NCI-H1092 treated with DMSO at 0.1 percent for 48 hours (cell line): ENCODE results near the gene GALNT2.

Experiments used
- DNase-seq: peaks from one replicate; lab custom pipeline; 2025; lab: John Stamatoyannopoulos, UW

Gene GALNT2

DNA sequence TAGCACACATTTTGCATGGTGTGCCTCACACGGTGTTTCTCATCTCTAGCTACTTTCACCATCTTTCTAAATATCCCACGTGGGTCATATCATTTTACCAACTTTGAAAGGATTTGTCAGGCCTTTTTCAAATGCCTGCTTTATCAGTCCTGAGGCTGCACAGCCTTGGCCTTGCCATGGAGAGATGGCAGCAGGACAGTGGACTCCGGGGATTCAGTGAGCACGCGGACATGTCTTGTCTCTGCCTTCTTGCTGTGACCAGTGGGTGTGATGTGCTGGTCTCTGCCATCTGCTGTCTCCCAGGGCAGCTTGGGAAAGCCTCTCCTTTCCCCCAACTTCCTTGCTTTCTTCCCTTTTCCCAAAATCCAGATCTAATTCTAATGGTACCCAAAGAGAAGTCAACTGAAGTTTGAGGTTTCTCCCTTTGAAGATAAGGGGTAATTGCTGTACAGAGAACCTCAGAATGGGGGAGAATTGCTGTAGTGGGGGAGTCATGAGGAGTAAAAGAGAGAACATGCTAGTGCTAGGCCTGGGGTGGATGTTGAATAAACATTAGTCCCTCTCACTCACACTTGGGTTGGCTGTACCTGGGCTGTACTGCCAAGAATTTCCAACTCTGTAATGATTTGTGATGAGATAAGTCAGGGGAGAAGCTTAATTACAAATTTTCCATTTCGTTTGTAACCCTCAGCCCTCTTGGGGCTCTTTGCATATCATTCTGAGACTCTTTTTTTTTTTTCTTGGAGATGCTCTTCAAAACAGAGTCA, 99.5 kb downstream of the GALNT2 start:
- DNase-seq, result no peak

DNA sequence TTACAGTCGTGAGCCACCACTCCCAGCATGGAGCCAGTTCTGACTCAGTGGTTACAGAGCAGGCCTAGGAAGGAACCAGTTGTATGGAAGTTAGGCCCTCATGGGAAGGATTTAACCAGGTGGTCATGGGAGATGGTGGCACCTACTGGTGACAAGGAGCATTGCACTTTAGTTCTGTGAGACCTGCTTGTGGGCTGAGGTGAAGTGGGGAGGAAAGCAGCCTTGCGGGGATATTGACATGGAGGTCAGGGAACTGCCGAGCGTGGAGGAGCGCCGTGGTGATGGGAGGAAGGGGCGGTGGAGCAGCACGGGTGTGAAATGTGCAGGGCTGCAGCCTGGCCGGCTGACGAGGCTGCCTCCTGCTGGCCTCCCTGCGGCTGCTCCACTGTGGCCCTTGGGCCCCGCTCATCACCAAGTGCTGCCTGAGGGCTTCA, 100.4 kb downstream of the GALNT2 start:
- peak; percentile 75 for DNase-seq

DNA sequence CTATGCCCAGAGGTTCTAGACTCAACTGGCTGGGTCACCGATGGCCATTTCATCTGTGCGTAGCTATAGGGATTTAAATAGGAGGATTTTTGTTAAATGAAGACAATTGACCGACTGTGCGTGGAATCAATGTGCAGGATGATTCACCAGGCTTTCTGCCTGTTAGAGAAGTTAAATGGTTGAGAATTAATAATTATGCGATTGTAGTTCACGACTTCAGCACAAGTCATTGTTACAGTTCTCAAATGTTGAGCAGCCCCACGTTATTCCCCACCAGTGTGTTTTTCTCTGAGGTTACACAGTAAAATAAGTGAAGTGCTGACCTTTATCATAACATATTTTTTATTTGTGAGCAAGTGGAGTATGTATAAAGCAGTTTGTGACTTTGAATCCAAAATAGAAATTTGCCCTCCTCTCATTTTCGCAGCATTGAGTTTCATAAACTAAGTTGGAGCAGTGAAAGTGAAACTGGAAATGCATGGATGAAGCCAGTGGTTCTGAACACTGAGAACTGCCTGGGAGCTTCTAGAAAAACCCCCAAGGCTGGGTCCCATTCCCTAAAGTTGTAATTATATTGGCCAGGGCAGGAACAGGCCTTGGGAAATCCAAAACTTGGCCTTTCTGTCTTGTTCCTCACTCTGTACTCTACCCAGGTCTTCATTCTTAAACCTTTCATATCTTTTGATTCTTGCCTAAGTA, 102.6 kb downstream of the GALNT2 start:
- no peak for DNase-seq

DNA sequence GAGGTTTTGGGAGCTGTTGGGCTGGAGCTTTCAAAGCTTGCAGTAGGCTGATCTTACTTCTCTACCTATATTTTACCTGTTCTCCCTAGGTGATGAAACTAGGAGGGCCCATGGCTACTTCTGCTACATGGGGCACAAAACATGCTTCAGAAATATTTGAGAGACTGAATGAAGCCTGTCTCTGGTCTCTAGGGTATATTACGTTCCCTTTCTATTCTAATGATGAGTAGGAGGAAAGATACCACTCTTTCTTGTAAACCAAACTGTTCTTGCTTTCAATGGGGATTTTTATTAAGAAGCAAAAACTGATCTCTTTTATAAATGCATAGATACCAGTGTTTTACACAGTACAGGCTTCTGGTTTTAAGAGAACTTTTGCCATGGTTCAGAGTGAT, 103.1 kb downstream of the GALNT2 start:
- no peak for DNase-seq

DNA sequence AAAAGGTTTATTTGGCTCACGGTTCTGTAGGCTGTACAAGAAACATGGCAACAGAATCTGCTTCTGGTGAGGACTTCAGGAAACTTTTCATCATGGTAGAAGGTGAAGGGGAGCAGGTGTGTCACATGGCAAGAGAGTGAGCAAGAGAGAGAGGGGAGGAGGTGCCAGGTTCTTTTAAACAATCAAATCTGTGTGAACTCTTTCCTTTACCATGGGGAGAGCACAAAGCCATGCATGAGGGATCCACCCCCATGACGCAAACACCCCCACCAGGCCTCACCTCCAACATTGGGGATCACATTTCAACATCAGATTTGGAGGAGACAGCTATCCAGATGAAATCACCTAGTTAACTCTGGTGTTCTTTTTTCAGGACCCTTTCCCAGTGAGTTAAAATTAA, 103.6 kb downstream of the GALNT2 start:
- no peak for DNase-seq

DNA sequence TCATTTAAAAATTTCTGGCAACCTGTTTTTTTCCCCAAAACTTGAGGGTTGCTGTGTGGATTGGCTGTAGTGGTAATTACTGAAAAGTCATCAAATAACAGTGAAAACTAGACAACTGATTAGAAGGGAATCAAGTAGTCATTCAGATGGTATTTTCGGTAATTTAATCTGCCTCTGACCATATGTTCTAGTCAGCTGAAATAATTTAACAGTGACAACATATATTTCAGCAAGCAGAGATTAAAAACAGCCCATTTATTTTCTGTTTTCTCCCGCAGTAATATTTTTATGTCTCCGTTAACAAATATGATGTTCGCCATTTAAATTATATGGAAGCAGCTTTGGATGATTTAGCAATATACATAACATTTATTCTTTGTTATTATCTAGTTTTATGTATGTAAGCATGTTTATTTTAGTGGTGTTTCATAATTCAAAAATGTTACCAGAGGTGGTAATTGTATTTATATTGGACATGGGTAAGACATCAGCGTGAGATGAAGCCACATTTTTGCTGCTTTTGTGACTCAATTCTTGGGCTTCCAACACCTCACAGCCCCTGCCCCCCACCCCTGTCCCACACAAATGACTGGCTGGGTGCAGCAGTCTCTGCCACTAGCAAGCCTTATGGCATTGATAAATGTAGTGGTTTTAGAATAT, 104.4 kb downstream of the GALNT2 start:
- DNase-seq, result no peak

DNA sequence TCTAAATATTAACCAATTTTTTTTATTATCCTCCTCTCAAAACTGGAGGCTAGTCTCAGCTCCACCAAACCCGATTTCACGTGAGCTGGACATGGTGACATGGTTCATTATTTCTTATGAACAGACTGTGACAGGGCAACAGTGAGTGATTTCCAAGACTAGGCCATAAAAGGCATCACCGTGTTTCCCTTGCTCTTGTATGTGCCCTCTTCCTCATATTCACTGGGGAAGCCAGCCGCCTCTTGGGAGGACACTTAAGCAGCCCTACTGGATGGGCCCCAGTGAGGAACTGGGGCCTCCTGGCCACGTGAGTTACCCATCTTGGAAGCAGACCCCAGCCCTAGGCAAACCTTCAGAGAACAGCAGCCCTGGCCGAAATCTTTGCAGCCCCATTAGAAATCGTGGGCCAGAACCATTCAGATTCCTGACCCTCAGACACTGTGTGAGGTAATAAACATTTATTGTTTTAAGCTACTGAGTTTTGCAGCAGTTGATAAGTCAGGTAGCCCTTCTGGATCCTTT, 105.0 kb downstream of the GALNT2 start:
- no peak for DNase-seq

DNA sequence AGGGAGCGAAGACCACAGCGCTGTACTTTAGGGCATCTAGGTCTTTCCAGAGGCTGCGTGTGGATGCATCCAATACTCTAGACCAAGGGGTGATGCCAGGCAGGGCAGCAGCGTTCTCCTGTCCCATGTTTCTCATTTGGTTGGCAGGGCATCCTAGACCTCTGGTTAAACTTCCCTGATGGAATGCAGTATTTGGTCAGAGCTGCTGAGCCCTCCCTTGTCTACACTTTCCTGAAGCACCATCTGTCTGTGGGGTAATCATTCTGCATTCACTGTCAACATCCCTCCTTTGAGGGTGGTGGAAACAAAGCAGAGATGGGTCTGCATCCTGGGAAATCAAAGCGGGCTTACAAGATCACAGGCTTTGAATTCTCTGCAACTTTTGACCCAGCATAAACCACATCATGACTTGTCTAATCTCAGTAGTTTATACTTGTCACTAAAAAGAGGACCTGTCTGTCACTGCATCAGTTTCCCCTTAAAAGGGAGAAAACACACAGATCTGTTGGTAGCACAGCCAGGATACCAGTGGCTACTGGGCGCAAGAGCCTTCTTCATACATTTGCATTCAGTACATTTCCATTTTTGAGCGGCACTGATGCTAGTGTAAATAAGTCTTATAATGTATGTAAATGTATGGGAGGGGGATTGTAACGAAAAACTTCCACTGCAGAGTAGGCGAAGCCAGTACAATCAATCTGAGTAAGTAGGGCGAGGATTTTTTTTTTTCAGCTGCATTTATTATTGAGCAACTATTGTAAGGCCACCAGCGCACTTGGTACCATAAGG, 106.3 kb downstream of the GALNT2 start:
- DNase-seq, result no peak

DNA sequence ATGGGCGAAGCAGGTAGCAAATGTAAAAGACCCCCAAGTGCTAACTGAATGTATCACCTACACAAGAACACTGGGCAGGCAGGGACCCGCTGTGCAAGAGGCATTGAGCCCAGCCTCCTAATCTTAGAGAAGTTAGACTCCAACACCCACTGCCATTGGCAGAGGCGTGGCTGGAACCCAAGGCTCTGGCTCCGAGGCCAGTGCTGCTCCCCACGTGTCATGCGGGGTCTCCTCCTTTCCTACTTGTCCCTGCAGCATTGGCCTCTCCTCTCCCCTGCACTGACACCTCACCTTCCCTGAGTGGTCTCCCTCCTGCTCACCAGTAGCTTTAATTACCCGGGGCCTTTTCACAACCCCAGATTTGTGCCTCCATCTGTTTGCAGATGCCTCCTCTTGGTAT, 107.0 kb downstream of the GALNT2 start:
- DNase-seq, result no peak

DNA sequence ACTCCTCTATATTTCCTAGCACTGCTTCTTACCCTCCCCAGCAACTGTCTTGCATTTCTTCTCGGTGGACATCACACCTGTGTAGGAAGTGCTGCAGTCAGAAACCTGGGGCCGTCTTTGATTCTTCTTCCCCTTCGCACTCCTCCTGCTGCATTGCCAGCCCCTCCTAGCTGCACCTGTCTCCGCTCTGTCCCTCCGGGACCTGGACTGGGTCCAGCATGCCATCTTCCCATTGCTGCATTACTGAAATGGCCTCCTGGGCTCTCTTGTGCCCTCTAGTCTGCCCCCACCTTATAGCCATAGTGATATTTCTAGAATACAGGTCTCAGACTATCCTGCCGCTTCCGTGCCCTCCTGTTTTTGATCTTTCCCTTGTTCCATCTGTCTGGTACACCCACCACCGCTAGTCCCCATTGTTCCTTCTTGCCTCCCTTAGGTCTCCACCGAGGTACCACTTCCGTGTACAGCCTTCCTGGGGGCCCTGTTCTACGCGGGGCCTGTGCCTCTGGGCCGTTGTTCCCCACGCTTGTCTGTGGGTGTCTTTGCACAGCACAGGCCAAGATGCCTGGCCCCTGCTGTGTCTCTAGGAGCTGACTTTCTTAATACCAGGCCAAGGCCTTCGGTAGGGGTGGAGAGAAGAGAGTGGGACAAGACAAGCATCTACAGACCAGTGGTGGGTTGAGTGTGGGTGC, 107.6 kb downstream of the GALNT2 start:
- no peak for DNase-seq

DNA sequence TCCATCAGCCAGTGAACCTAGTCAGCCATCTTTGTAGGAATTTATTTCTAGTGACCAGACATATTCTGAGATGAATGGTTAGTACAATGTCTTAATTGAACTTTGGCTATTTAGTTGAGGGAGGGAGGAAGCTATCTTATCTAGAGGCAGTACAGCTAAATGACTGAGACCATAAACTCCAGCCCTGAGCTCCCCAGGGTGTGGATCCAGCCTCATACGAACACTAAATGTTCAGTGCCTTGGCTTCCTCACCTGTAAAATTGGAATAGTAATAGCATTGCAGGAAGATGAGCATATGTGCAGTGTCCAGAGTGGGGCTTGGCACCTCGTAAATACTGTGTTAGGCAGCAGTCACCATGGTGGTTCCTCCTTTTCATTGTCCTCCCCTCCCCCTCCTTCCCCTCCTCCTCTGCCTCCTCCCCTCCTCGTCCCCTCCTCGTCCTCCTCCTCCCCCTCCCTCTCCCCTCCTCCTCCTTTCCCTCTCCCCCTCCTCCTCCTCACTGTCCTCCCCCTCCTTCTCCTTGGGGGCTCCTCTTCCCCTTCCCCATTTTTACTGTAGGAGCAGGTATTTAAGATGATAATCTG, 108.2 kb downstream of the GALNT2 start:
- no peak for DNase-seq

DNA sequence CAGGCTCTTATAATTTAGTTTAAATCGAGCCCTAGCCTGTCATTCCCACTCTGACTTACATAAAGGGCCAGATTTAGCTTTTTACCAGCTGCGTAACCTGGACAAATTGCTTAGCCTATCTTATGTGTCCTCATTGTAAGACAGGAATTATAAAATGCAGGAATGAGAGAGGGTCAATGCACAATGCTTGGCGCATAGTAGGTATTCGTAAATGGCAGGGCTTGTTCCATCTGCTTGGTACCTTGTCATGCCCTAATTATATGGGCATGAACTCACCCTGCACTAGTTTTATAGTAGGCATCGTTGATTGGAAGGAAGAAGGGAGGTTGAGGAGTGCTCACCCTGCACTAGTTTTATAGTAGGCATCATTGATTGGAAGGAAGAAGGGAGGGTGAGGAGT, 108.8 kb downstream of the GALNT2 start:
- no peak for DNase-seq

DNA sequence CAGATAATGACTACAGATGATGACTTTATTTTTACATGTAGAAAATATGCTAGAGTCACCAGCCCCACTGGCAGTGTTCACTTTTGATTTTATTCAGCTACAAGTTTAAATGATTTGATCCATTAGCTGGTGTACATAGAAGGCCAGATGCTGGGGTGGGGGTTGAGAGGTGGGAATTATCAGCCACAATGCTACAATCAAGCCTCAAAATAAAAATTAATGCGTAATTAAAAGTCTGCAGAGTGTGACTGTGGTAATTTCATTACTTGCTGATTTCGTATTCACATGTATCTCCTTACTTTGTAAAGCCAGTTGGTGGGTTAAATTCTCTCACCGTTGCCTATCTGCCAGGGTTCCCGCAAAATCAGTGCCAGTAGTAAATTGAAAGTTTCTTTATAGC, 109.3 kb downstream of the GALNT2 start:
- no peak for DNase-seq

DNA sequence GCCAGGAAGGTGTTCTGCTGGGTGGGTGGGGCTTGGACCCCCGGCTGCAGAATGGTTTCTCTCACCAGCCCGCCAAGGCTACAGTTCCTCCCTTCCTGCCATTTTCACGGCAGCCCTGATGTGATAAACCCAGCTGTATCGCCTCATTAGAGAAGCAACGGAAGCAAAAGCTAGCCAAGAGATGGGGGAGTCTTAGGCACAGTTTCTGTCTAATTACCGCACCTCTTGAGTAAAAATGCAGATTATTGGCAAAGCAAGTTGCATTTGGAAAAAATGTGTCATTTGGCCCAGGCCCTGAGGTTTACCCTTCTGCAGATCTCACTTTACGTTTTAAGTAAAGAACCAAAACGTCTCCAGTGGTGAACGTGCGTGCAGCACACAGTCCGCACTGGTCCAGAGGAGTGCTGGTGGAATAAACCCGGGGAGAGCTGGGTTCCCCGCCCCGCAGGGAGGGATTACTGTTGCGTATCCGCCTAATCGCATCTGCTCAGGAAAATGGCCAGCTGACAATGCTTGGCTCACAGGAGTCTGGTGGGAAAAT, 109.9 kb downstream of the GALNT2 start:
- DNase-seq, result peak; percentile 95

DNA sequence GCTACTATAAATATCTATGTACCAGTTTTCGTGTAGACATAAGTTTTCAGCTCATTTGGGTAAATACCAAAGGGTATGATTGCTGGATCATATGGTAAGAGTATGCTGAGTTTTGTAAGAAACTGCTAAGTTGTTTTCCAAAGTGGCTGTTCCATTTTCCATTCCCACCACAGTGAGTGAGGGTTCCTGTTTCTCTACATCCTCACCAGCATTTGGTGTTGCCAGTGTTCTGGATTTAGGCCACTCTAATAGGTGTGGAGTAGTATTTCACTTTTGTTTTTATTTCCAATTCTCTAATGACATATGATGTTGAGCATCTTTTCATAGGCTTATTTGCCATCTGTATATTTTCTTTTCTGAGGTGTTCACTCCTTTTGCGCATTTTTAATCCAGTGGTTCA, 112.2 kb downstream of the GALNT2 start:
- DNase-seq, result no peak

DNA sequence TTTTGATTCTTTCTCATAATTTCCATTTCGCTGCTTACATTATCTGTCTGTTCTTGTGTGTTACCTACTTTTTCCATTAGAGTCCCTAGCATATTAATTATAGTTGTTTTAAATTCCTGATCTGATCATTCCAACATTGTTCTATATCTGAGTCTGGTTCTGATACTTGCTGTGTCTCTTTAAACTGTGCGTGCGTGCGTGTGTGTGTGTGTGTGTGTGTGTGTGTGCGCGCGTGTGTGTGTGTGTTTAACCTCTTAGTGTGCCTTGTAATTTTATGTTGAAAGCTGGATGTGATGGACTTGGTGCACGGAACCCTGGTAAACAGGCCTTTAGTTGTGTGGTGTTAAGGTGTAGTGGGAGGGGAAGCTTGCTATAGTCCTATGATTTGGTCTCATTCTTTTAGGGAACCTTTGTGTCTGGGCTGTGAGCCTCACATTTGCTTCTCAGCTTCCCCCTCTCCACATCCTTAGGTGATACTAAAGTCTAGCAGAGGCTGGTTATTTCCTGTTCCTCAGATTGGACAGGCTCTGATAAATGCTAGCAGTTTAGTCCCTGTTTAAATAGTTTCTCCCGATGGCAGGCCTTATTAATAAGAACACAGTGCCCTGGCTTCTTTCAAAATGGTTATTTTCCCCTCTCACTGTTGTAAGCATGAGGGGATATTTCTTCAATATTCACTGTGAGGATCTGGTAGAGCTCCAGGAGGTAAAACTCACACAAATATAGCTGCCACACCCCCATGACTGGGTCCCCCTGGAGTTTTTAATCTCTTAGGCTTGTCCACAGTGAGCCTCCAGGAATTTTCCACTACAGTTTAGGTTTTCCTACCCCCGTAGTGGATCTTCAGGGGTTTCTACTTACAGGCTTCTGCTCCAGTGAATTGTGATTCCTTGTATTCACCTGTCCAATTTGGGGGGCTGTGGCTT, 118.3 kb downstream of the GALNT2 start:
- DNase-seq, result peak; percentile 67

DNA sequence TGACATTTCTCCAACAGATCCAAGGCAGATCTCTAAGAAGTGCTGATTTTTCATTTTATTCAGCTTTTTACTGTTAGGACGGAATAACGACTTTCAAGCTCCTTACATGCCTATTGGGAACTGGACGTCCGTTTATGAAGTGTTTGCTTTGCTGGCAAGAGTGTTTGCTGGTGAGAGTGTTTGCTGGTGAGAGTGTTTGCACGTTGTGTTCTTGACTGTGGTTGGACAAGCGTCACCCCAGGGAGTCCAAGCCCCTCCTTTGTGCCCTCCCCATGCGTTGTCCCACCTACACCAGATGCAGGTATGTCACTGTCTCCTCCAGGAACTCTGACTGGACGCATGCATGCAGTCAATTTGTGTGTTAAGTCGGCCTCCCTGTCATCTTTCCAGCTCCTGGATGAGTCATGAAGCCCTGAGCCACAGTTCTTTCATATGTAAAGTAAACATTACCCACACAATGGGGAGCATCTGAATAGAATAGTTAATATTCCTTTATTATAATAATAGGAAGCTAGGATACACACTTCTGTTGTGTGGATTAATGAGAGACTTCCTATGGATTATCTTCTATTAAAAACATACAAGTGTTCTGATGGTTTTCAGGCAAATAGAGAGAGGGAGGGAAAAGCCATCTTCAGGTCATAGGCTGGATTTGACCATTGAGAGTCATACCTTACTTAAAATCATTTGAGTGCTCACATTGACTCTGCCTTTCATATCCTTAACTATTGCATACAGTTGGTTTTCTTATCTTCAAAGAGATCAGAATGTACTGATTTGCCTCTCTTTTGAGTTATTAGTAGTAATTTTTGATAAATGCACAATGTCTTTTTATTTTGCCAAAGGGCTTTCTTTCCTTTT, 119.2 kb downstream of the GALNT2 start:
- DNase-seq, result peak; percentile 99

DNA sequence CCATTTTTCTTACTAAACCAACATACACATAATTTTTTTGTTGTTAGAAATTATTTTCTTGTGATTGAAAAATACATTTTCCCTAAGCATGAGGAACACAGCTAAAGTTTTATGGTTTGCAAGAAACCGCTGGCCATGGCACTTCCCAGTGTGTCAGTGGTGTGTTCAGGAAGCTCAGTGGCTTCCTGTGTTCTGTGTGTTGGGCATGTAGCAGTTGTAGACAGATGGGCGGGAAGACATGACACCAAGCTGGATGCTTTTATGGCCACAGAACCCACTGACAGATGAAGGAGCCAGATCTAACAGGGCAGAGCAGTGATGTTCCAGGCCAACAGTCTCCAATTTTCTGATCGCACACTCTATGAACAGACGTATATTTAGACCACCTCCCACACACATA, 119.8 kb downstream of the GALNT2 start:
- no peak for DNase-seq

DNA sequence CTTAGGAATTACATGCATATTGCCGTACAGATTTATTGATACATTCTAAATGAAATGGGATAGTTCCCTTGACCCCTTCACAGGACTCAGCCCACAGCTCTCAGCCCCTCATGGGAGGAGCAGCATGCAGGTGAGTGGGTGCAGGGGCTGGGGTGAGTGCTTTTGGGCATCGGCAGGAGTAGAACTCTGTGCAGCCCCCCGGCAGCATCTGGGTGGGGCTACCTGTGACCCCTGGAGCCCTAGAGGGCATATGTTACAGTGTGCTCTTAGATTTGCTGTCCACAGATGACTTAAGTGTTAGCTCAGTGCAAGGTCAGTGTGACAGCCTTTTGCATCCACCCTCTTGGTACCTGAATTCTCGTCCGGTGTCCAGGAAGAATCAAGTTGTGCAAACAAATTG, 120.3 kb downstream of the GALNT2 start:
- DNase-seq, result no peak
